GM12878 (cell line): ENCODE measurements around the gene FKBP1B. TPM values are rescaled to one million over a fixed set of nuclear protein-coding genes. Genes with fewer than 3 reads are reported as not detected.

Source experiments
- ATAC-seq: fragments of 200-7000 bp; cut with Tn5 transposase; 3 replicates; pipeline ENCODE4 v1.9.1; 2020; ENCODE audit warnings: mild to moderate bottlenecking, moderate library complexity
- BruUV-seq: library from RNA; stranded (reverse); fragments of 400-500 nt; replicated peaks from 2 replicates; lab custom pipeline; 2021; lab: Mats Ljungman, UMichigan
- CTCF ChIA-PET: fragments of 300-600 bp; sonication (Branson Sonifier 250); formaldehyde crosslinking; extraction: SDS; loops from one replicate; lab custom pipeline; 2021; ENCODE audit warnings: inconsistent platforms; lab: Yijun Ruan, JAX
- POLR2A ChIA-PET: fragments of 350-600 bp; formaldehyde crosslinking; extraction: SDS; loops from one replicate; lab custom pipeline; 2021; ENCODE audit warnings: inconsistent platforms; lab: Charles Lee
- RAD21 ChIA-PET: fragments of 300-600 bp; sonication (Branson Sonifier 250); formaldehyde crosslinking; loops from one replicate; lab custom pipeline; 2023; ENCODE audit warnings: antibody characterized with exemption; ENCODE audit not compliant: unreplicated experiment; lab: Charles Lee
- SMC1A ChIA-PET: fragments of 300-600 bp; sonication (Branson Sonifier 250); formaldehyde crosslinking; loops from one replicate; lab custom pipeline; 2023; ENCODE audit not compliant: unreplicated experiment, uncharacterized antibody; lab: Charles Lee
- DNase-seq: peaks from one replicate; pipeline ENCODE4 v3.0.0-alpha.2; 2011; ENCODE audit warnings: low read depth, low spot score
- FAIRE-seq: peaks from 3 replicates; lab custom pipeline; 2011; peaks lifted over from hg19 to GRCh38; lab: Jason Lieb, UNC
- H2AFZ ChIP-seq: 2 replicates; pipeline ENCODE4 v1.6.0; 2011; ENCODE audit warnings: low read depth, low read length, control low read depth; ENCODE audit not compliant: control insufficient read depth
- H3K27ac ChIP-seq: 2 replicates; pipeline ENCODE4 v1.5.1; 2011; ENCODE audit warnings: control low read depth; ENCODE audit not compliant: control insufficient read depth, insufficient read depth
- H3K27me3 ChIP-seq, 2 experiments: replicated peaks in 1 of 2; 2 replicates each; pipeline versions ENCODE4 v1.6.0 to v1.6.1; 2011; ENCODE audit warnings: low read length in 1 of 2; ENCODE audit not compliant: control insufficient read depth in 2 of 2, insufficient read depth in 2 of 2
- H3K36me3 ChIP-seq, 2 experiments: 2 replicates each; pipeline ENCODE4 v1.5.1; 2011; ENCODE audit warnings: low read length in 1 of 2; ENCODE audit not compliant: control insufficient read depth in 2 of 2, insufficient read depth in 2 of 2
- H3K4me1 ChIP-seq: 2 replicates; pipeline ENCODE4 v1.6.1; 2011; ENCODE audit warnings: mild to moderate bottlenecking, low read length, moderate library complexity, mixed read lengths; ENCODE audit not compliant: control insufficient read depth, insufficient read depth
- H3K4me2 ChIP-seq: 2 replicates; pipeline ENCODE4 v1.6.0; 2011; ENCODE audit warnings: control low read depth; ENCODE audit not compliant: control insufficient read depth, insufficient read depth
- H3K4me3 ChIP-seq: fragments of 200-600 bp; sonication (generic); 2 replicates; pipeline ENCODE4 v1.5.1; 2016
- H3K79me2 ChIP-seq: 2 replicates; pipeline ENCODE4 v1.6.0; 2011; ENCODE audit warnings: low read length; ENCODE audit not compliant: control insufficient read depth, insufficient read depth
- H3K9ac ChIP-seq: 2 replicates; pipeline ENCODE4 v1.8.0; 2011; ENCODE audit warnings: low read length, control low read depth, mixed read lengths; ENCODE audit not compliant: control insufficient read depth, insufficient read depth
- H3K9me3 ChIP-seq: replicated peaks from 3 replicates; pipeline ENCODE4 v1.5.1; 2011; ENCODE audit warnings: mild to moderate bottlenecking, low read length; ENCODE audit not compliant: control insufficient read depth, insufficient read depth
- H4K20me1 ChIP-seq: 2 replicates; pipeline ENCODE4 v1.6.0; 2011; ENCODE audit not compliant: control insufficient read depth, insufficient read depth
- E2F8 ChIP-seq: fragments of 450-650 bp; IDR thresholded peaks from 2 replicates; pipeline ENCODE4 v1.6.1; 2018; ENCODE audit warnings: mild to moderate bottlenecking, low read depth, moderate library complexity; ENCODE audit not compliant: partially characterized antibody
- EGR1 ChIP-seq, 2 experiments: IDR thresholded peaks; 1 replicate in 1 of 2; 2 replicates in 1 of 2; pipeline ENCODE4 v1.6.1; 2011 to 2012; ENCODE audit warnings: low read depth in 2 of 2, low read length in 2 of 2, borderline replicate concordance in 1 of 2, mild to moderate bottlenecking in 1 of 2, moderate library complexity in 1 of 2
- ETV6 ChIP-seq, 2 experiments: fragments of 450-650 bp in 1 of 2; IDR thresholded peaks in 1 of 2; conservative IDR thresholded peaks in 1 of 2; 2 replicates each; pipeline ENCODE4 v1.6.1; 2014; ENCODE audit warnings: antibody characterized with exemption in 1 of 2, borderline replicate concordance in 1 of 2, low read depth in 1 of 2, mild to moderate bottlenecking in 1 of 2, moderate library complexity in 1 of 2
- EZH2 ChIP-seq: IDR thresholded peaks from 2 replicates; pipeline ENCODE4 v1.6.1; 2012; ENCODE audit warnings: low read depth, mild to moderate bottlenecking, control low read depth, inconsistent platforms, low read length, borderline replicate concordance; ENCODE audit not compliant: control insufficient read depth
- IRF3 ChIP-seq: fragments of 450-650 bp; IDR thresholded peaks from 2 replicates; pipeline ENCODE4 v1.6.1; 2014; ENCODE audit warnings: mild to moderate bottlenecking
- PBX3 ChIP-seq: IDR thresholded peaks from 2 replicates; pipeline ENCODE4 v1.6.1; 2011; ENCODE audit warnings: mild to moderate bottlenecking, low read depth, low read length, moderate library complexity; ENCODE audit not compliant: insufficient replicate concordance
- POLR2A ChIP-seq: IDR thresholded peaks from 2 replicates; pipeline ENCODE4 v1.6.1; 2011; ENCODE audit warnings: low read depth, mild to moderate bottlenecking, low read length
- RBBP5 ChIP-seq: fragments of 200-600 bp; sonication (generic); conservative IDR thresholded peaks from 2 replicates; pipeline ENCODE4 v1.6.1; 2016
- SMAD1 ChIP-seq: fragments of 450-650 bp; IDR thresholded peaks from 2 replicates; pipeline ENCODE4 v1.6.1; 2018; ENCODE audit warnings: mild to moderate bottlenecking, low read depth; ENCODE audit not compliant: partially characterized antibody
- SP1 ChIP-seq: IDR thresholded peaks from one replicate; pipeline ENCODE4 v1.6.1; 2011; ENCODE audit warnings: low read depth, low read length
- TCF3 ChIP-seq: IDR thresholded peaks from 2 replicates; pipeline ENCODE4 v1.6.1; 2012; ENCODE audit warnings: low read depth, mild to moderate bottlenecking, low read length, borderline replicate concordance; ENCODE audit not compliant: insufficient read depth
- TCF7 ChIP-seq: IDR thresholded peaks from 2 replicates; pipeline ENCODE4 v1.6.1; 2014; ENCODE audit warnings: antibody characterized with exemption, borderline replicate concordance
- USF2 ChIP-seq: IDR thresholded peaks from 2 replicates; pipeline ENCODE4 v1.6.1; 2011; ENCODE audit warnings: low read depth, low read length, improper control_type of control experiment, borderline replicate concordance
- WRNIP1 ChIP-seq: IDR thresholded peaks from 2 replicates; pipeline ENCODE4 v1.6.1; 2011; ENCODE audit warnings: low read depth, low read length, improper control_type of control experiment, borderline replicate concordance
- WGBS: methylation state at CpG from one replicate; pipeline ENCODE4 v1.1.6; 2016; ENCODE audit warnings: low lambda C conversion rate; ENCODE audit not compliant: insufficient replicate concordance, insufficient coverage; ENCODE audit errors: missing lambda C conversion rate; 5-methylcytosine and 5-hydroxymethylcytosine counted together
- in situ Hi-C: fragments of 300-500 bp; cut with MboI; formaldehyde crosslinking; loops from 9 replicates; pipeline ENCODE4 v1.14.3; 2018; ENCODE audit warnings: mixed read lengths
- intact Hi-C: fragments of 100-400 bp; cut with micrococcal nuclease; formaldehyde crosslinking; loops from one replicate; pipeline ENCODE4 v1.14.2; 2022; ENCODE audit not compliant: unreplicated experiment
- polyA plus RNA-seq, 11 experiments: library from polyadenylated mRNA; depleted of rRNA in 4 of 11; unstranded in 6 of 11; stranded (reverse) in 5 of 11; fragments of >200 nt; fragmentation: Nextera tagmentation in 4 of 11; fragmentation: Illumina TruSeq in 1 of 11; extraction: Ambion mirVana in 4 of 11; extraction: Trizol in 1 of 11; gene quantifications; 1 replicate in 1 of 11; 2 replicates in 10 of 11; pipeline versions ENCODE4 v1.2.1 to v1.2.3, GENCODE V29; 2011 to 2016; ENCODE audit warnings: inconsistent platforms in 2 of 11, missing spikeins in 2 of 11, low read depth in 1 of 11
- total RNA-seq, 4 experiments: library from RNA; depleted of rRNA in 3 of 4; stranded (reverse); fragments of >200 nt in 3 of 4; fragmentation: Illumina TruSeq in 1 of 4; extraction: Trizol in 1 of 4; gene quantifications; 2 replicates each; pipeline versions ENCODE4 v1.2.1 to v1.2.3, GENCODE V29; 2013 to 2021

Gene FKBP1B
- total and polyA plus RNA-seq, 10 of the 15 experiments (the other 5 are each of a cell fraction or from before 2014, with no cell fraction given) = 0.18 to 0.53 (median 0.24) TPM

GRCh38 chr2:24054366-24055010 lies 4.9 kb downstream of the FKBP1B start (continued):
- TF ChIP-seq E2F8 (no peak), TCF7 (no peak), USF2 (no peak), WRNIP1 (no peak), POLR2A (no peak), SP1 (no peak)

GRCh38 chr2:24055750-24056149 lies 6.2 kb downstream of the FKBP1B start:
- no peak overlapping the region for H2AFZ ChIP-seq
- TF ChIP-seq EGR1 (IDR thresholded peaks at IDR 0.05; ENCODE audit: borderline replicate concordance in 1 of 2, low read depth in 2 of 2, low read length in 2 of 2) = no peak
- TF ChIP-seq PBX3 = no peak
- no peak for TF ChIP-seq IRF3
- no peak for TF ChIP-seq ETV6 (conservative IDR thresholded peaks at IDR 0.05 in 1 of 2, IDR thresholded peaks at IDR 0.05 in 1 of 2; ENCODE audit: borderline replicate concordance in 1 of 2, low read depth in 1 of 2)
- no peak for TF ChIP-seq RBBP5
- no peak for TF ChIP-seq SMAD1
- TF ChIP-seq EZH2 = no peak
- TF ChIP-seq TCF3 = no peak
- no peak overlapping the region for H3K9ac ChIP-seq
- H3K27me3 ChIP-seq = no peaks in the 10 kb centered on the region; a peak in 1 of 4 replicates
- BruUV-seq = no TSS peak
- H3K9me3 ChIP-seq = no peaks in the 10 kb centered on the region
- in situ Hi-C loops = no loop called here
- FAIRE-seq = no peak
- CTCF ChIA-PET = no interaction called here
- ATAC-seq = no peak
- H4K20me1 ChIP-seq = no peaks in the 10 kb centered on the region
- SMC1A ChIA-PET = interaction anchor here (0.9 kb wide), 1 partner anchor 254 kb away, joined by 5 read pairs; no protein-coding TSS in a partner anchor
- peaks cover under 1% of the 10 kb centered on the region; the same call in 1 of the 2 replicates for H3K4me1 ChIP-seq
- no peak overlapping the region for H3K4me2 ChIP-seq
- no peak overlapping the region for H3K4me3 ChIP-seq
- intact Hi-C loops = no loop called here
- RAD21 ChIA-PET = interaction anchor here (1.2 kb wide), 2 partner anchors 21 to 28 kb away, joined by 3 read pairs; partner anchors contain the start of gene SF3B6
- H3K36me3 ChIP-seq = no peaks in the 10 kb centered on the region
- POLR2A ChIA-PET = no interaction called here
- no peak overlapping the region for H3K27ac ChIP-seq
- DNase-seq = no peak
- WGBS = 69% methylated on average over 6 of the region's 6 CpGs
- H3K79me2 ChIP-seq = no peaks in the 10 kb centered on the region
